ENCODE results near the gene TAF5. TPM values are rescaled to one million over a fixed set of nuclear protein-coding genes. Genes with fewer than 3 reads are reported as not detected.
"Not testable (repeated sequence)": the region's sequence is repeated elsewhere in the genome, so short reads cannot be mapped to it uniquely, and the experiment has no call there.

The TAF5 gene
- total RNA-seq: 10 to 100 TPM; 11.6 to 12.1 TPM

GRCh38 chr10:103367782-103368518 lies at the start of gene TAF5:
TSS of gene TAF5 (plus strand) at chr10:103367976. CDS start at chr10:103367990, 14 bp downstream.
- Mint-ChIP-seq H3K9me3 (no peaks in the 10 kb centered on the region), H3K4me1 (peaks cover 16% of the 10 kb centered on the region), H3K27ac (peak within 1 kb of the TSS; percentile 96), H3K4me3 (peak within 1 kb of the TSS; percentile 94), H3K36me3 (peaks cover 3% of the 10 kb centered on the region), H3K27me3 (no peaks in the 10 kb centered on the region)
- DNase-seq: peak; percentile 87
- ATAC-seq (ENCODE audit: low read depth): peak; percentile 49
- POLR2A ChIA-PET: interaction anchor here (0.6 to 2.9 kb wide), 17 partner anchors 10 to 1312 kb away, joined by 3 to 42 read pairs (median 4); partner anchors contain the start of genes ATP5MK, CALHM2, NEURL1 and NT5C2

GRCh38 chr10:103327906-103328305 lies 39.9 kb upstream of the TAF5 start:
- DNase-seq (no peak), ATAC-seq (ENCODE audit: low read depth) (no peak)
- Mint-ChIP-seq H3K4me3 (no peak overlapping the region), H3K4me1 (no peaks in the 10 kb centered on the region), H3K9me3 (no peaks in the 10 kb centered on the region), H3K27me3 (no peaks in the 10 kb centered on the region), H3K27ac (no peak overlapping the region), H3K36me3 (peaks cover 20% of the 10 kb centered on the region)
- POLR2A ChIA-PET: no interaction called here

DNA sequence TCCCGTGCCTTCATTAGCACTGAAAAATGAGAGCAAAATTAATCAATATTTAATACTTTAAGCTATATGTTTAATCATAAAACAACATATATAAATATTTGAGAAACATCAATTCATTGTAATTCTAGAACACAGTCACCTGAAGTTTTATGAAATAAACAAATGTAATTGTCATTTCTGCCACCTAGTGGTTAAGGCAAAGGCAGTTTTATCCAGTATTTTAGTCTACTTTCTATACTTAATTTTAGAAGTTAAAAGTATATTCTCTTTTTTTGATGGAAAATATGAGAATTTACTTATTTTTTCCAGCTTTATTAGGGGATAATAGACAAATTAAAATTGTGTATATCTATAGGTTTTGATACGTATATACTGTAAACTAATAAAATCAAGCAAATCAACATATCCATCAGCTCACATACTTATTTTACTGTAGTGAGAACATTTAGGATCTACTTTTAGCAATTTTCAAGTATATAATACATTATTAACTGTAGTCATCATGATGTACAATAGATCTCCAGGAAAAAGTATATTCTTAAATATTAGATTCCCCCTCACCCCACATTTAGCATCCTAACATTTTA lies 33.7 kb upstream of the TAF5 start:
- H3K27ac Mint-ChIP-seq: no peak overlapping the region
- no peak for ATAC-seq (ENCODE audit: low read depth)
- H3K4me3 Mint-ChIP-seq: no peak overlapping the region
- no peak for DNase-seq
- peaks cover 21% of the 10 kb centered on the region for H3K36me3 Mint-ChIP-seq
- H3K27me3 Mint-ChIP-seq: no peaks in the 10 kb centered on the region
- no peaks in the 10 kb centered on the region for H3K9me3 Mint-ChIP-seq
- no peaks in the 10 kb centered on the region for H3K4me1 Mint-ChIP-seq
- POLR2A ChIA-PET: no interaction called here

DNA sequence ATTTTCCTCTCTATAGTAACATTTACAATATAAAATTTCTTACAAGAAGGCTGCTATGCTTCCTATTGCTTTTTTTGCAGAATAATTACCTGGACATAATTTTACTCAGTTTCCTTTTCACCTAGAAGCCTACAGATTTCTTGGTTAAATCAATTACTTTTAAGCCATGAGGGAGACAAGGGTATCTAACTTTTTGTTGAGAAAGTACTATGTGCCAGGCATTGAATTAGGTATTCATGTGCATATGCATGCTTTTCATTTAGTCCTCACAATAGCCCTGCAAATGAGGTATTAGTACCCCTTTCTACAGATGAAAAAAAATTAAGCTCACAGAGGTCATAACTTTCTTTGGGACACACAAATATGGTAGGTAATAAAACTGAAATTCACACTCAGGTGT lies 33.2 kb upstream of the TAF5 start:
- no peaks in the 10 kb centered on the region for H3K9me3 Mint-ChIP-seq
- H3K36me3 Mint-ChIP-seq: peaks cover 21% of the 10 kb centered on the region
- H3K27me3 Mint-ChIP-seq: no peaks in the 10 kb centered on the region
- POLR2A ChIA-PET: no interaction called here
- ATAC-seq (ENCODE audit: low read depth) (no peak), DNase-seq (no peak)
- H3K4me1 Mint-ChIP-seq: no peaks in the 10 kb centered on the region
- H3K4me3 Mint-ChIP-seq: no peak overlapping the region
- H3K27ac Mint-ChIP-seq: no peak overlapping the region

- Mint-ChIP-seq H3K4me3 (no peak overlapping the region), H3K9me3 (no peaks in the 10 kb centered on the region), H3K36me3 (peaks cover 21% of the 10 kb centered on the region), H3K4me1 (no peaks in the 10 kb centered on the region), H3K27ac (no peak overlapping the region), H3K27me3 (no peaks in the 10 kb centered on the region)
- DNase-seq: no peak
- POLR2A ChIA-PET: interaction anchor here (0.5 to 1.0 kb wide), 2 partner anchors 14 to 20 kb away, joined by 3 read pairs; no protein-coding TSS in a partner anchor
- ATAC-seq (ENCODE audit: low read depth): no peak
Observed at GRCh38 chr10:103336370-103336769, 31.4 kb upstream of the TAF5 start.

DNA sequence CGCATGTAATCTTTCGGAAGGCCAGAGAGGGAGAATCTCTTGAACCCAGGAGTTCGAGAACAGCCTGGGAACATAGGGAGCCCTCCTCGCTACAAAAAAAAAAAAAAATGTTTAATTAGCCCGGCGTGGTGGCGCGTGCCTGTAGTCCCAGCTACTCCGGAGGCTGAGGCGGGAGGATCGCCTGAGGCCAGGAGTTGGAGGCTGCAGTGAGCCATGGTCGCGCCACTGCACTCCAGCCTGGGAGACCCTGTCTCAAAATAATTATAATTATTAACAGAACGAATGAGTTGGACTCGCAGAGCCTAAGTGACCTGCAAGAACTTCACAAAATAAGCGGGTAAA lies 17.6 kb upstream of the TAF5 start:
- Mint-ChIP-seq H3K27me3 (no peaks in the 10 kb centered on the region), H3K4me3 (peak overlapping the region; percentile 97), H3K4me1 (peaks cover 3% of the 10 kb centered on the region), H3K27ac (peak overlapping the region; percentile 64), H3K9me3 (no peaks in the 10 kb centered on the region), H3K36me3 (peaks cover 10% of the 10 kb centered on the region)
- DNase-seq: no peak
- no peak for ATAC-seq (ENCODE audit: low read depth)
- POLR2A ChIA-PET: interaction anchor here (0.7 to 7.4 kb wide), 4 partner anchors 13 to 310 kb away, joined by 3 to 42 read pairs (median 4); partner anchors contain the start of gene TAF5

- peak; percentile 83 for ATAC-seq (ENCODE audit: low read depth)
- Mint-ChIP-seq H3K27ac (peak within 1 kb of the TSS; percentile 93), H3K4me1 (peaks cover 3% of the 10 kb centered on the region), H3K27me3 (no peaks in the 10 kb centered on the region), H3K4me3 (peak within 1 kb of the TSS; percentile 97), H3K9me3 (no peaks in the 10 kb centered on the region), H3K36me3 (peaks cover 10% of the 10 kb centered on the region)
- POLR2A ChIA-PET: interaction anchor here (0.8 to 7.4 kb wide), 3 partner anchors 14 to 260 kb away, joined by 3 to 42 read pairs (median 5); partner anchors contain the start of gene TAF5
- DNase-seq: peak; percentile 87
Observed at GRCh38 chr10:103350517-103351260, 17.1 kb upstream of the TAF5 start, which contains the start of gene PCGF6. TSS of gene PCGF6 (minus strand) at chr10:103351140. CDS start at chr10:103351066, 74 bp downstream.

- Mint-ChIP-seq H3K27ac (no peak overlapping the region), H3K9me3 (no peaks in the 10 kb centered on the region), H3K36me3 (peaks cover 4% of the 10 kb centered on the region), H3K4me1 (peaks cover 3% of the 10 kb centered on the region), H3K27me3 (peaks cover 2% of the 10 kb centered on the region), H3K4me3 (no peak overlapping the region)
- POLR2A ChIA-PET: interaction anchor here (0.5 to 7.4 kb wide), 4 partner anchors 10 to 161 kb away, joined by 3 to 42 read pairs (median 6); partner anchors contain the start of gene TAF5
- no peak for DNase-seq
- ATAC-seq (ENCODE audit: low read depth): no peak
Observed at GRCh38 chr10:103353281-103353680, 14.5 kb upstream of the TAF5 start.

- H3K4me1 Mint-ChIP-seq; H3K27ac Mint-ChIP-seq; ATAC-seq (ENCODE audit: low read depth); H3K27me3 Mint-ChIP-seq; H3K9me3 Mint-ChIP-seq; H3K4me3 Mint-ChIP-seq; DNase-seq; H3K36me3 Mint-ChIP-seq: not testable (repeated sequence)
- POLR2A ChIA-PET: interaction anchor here (7.4 kb wide), 1 partner anchor 13 kb away, joined by 42 read pairs; the partner anchor contains the start of gene TAF5
Observed at GRCh38 chr10:103354567-103354966, 13.2 kb upstream of the TAF5 start.

GRCh38 chr10:103355906-103356599 lies 11.7 kb upstream of the TAF5 start:
- no peak overlapping the region for H3K4me3 Mint-ChIP-seq
- H3K27me3 Mint-ChIP-seq: peaks cover 2% of the 10 kb centered on the region
- H3K9me3 Mint-ChIP-seq: no peaks in the 10 kb centered on the region
- POLR2A ChIA-PET: interaction anchor here (1.7 kb wide), 1 partner anchor 12 kb away, joined by 9 read pairs; the partner anchor contains the start of gene TAF5
- ATAC-seq (ENCODE audit: low read depth) (no peak), DNase-seq (no peak)
- H3K27ac Mint-ChIP-seq: no peak overlapping the region
- no peaks in the 10 kb centered on the region for H3K4me1 Mint-ChIP-seq
- no peaks in the 10 kb centered on the region for H3K36me3 Mint-ChIP-seq

DNA sequence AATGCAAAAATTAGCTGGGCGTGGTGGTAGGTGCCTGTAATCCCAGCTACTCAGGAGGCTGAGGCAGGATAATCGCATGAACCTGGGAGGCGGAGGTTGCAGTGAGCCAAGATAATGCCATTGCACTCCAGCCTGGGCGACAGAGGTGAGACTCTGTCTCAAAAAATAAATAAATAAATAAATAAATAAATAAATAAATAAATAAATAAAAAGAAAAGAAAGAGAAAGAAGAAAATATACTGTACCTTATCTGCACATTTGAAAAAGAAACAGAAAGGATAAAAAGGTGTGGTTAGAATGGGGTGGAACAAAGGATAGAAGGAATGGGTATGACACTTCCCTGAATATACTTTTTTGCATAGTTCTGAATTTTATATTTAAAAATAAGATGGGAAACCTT lies 8.3 kb upstream of the TAF5 start:
- ATAC-seq (ENCODE audit: low read depth): not testable (repeated sequence)

DNA sequence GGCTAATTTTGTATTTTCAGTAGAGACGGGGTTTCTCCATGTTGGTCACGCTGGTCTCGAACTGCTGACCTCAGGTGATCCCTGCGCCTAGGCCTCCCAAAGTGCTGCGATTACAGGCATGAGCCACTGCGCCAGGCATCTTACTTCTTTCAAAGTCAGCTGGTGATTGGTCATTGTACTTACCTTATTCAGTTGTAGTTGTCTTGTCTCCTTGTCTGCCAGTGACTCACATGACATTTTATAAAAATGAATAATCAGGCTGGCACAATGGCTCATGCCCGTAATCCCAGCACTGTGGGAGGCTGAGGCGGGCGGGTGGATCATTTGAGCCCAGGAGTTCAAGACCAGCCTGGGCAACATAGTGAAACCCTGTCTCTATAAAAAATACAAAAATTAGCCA lies 7.0 kb upstream of the TAF5 start:
- H3K36me3 Mint-ChIP-seq; ATAC-seq (ENCODE audit: low read depth); H3K4me3 Mint-ChIP-seq; H3K4me1 Mint-ChIP-seq; POLR2A ChIA-PET; H3K9me3 Mint-ChIP-seq; DNase-seq; H3K27me3 Mint-ChIP-seq; H3K27ac Mint-ChIP-seq: not testable (repeated sequence)

More for the DNA sequence above, 8.3 kb upstream of the TAF5 start:
- H3K27me3 Mint-ChIP-seq, H3K36me3 Mint-ChIP-seq, H3K4me1 Mint-ChIP-seq, DNase-seq, H3K27ac Mint-ChIP-seq, H3K4me3 Mint-ChIP-seq, H3K9me3 Mint-ChIP-seq, POLR2A ChIA-PET: not testable (repeated sequence)

All from activated naive CD8-positive, alpha-beta T cell treated with anti-CD3 and anti-CD28 coated beads, Interleukin-2, amount 10 ng/mL, durations not matched to agents 7 days and 5 days (primary cell).